Hematopoietic multipotent progenitor cell treated with erythropoietin and hydrocortisone succinate and interleukin-3 and kit ligand, for 6 days (in vitro differentiated cells): ENCODE results near the gene PRORP.
"Not testable (repeated sequence)": the region's sequence is repeated elsewhere in the genome, so short reads cannot be mapped to it uniquely, and the experiment has no call there.

ENCODE experiments used
- DNase-seq: peaks from one replicate; pipeline ENCODE4 v3.0.0-alpha.2; 2015

Gene PRORP

GRCh38 chr14:35121887-35122695 is at the start of gene PRORP, which contains the start of gene PPP2R3C:
PRORP (plus strand) TSS chr14:35122552; CDS start chr14:35123246, 694 bp downstream.
PPP2R3C (minus strand) TSS chr14:35121990; CDS start chr14:35121959, 31 bp downstream.
- DNase-seq, result peak; percentile 98

- peak; percentile 70 for DNase-seq
Measured at GRCh38 chr14:35073486-35073885, 48.9 kb upstream of the PRORP start.

GRCh38 chr14:35078082-35078481 is 44.3 kb upstream of the PRORP start:
- DNase-seq, result no peak

GRCh38 chr14:35079742-35080141 is 42.6 kb upstream of the PRORP start:
- no peak for DNase-seq

- no peak for DNase-seq
Measured at GRCh38 chr14:35083530-35084150, 38.7 kb upstream of the PRORP start.

GRCh38 chr14:35085441-35085840 is 36.9 kb upstream of the PRORP start:
- no peak for DNase-seq

GRCh38 chr14:35088514-35088913 is 33.8 kb upstream of the PRORP start:
- DNase-seq, result no peak

GRCh38 chr14:35094645-35095044 is 27.7 kb upstream of the PRORP start:
- DNase-seq, result not testable (repeated sequence)

GRCh38 chr14:35107866-35108265 is 14.5 kb upstream of the PRORP start:
- DNase-seq, result peak; percentile 7

- DNase-seq, result peak; percentile 24
Measured at GRCh38 chr14:35112641-35113040, 9.7 kb upstream of the PRORP start.

- DNase-seq, result no peak
Measured at GRCh38 chr14:35113308-35113950, 8.9 kb upstream of the PRORP start.

- DNase-seq, result no peak
Measured at GRCh38 chr14:35114036-35114435, 8.3 kb upstream of the PRORP start.

- no peak for DNase-seq
Measured at GRCh38 chr14:35116242-35116641, 6.1 kb upstream of the PRORP start.

GRCh38 chr14:35117112-35117511 is 5.2 kb upstream of the PRORP start:
- DNase-seq, result no peak

- no peak for DNase-seq
Measured at GRCh38 chr14:35121026-35121886, 1.1 kb upstream of the PRORP start.

GRCh38 chr14:35122696-35123387 is 490 bp downstream of the PRORP start:
- DNase-seq, result peak; percentile 43

- no peak for DNase-seq
Measured at GRCh38 chr14:35123388-35123703, 994 bp downstream of the PRORP start.

GRCh38 chr14:35124127-35124526 is 1.8 kb downstream of the PRORP start:
- DNase-seq, result no peak

- peak; percentile 20 for DNase-seq
Measured at GRCh38 chr14:35133542-35134328, 11.4 kb downstream of the PRORP start.

GRCh38 chr14:35134329-35135123 is 12.2 kb downstream of the PRORP start:
- DNase-seq, result no peak

GRCh38 chr14:35138585-35138984 is 16.2 kb downstream of the PRORP start:
- no peak for DNase-seq
